HCEC 1CT (cell line): ENCODE data around the gene MYRIP.

Source experiments
- DNase-seq: peaks from one replicate; pipeline ENCODE4 v3.0.0-alpha.2; 2017

The MYRIP gene

DNA sequence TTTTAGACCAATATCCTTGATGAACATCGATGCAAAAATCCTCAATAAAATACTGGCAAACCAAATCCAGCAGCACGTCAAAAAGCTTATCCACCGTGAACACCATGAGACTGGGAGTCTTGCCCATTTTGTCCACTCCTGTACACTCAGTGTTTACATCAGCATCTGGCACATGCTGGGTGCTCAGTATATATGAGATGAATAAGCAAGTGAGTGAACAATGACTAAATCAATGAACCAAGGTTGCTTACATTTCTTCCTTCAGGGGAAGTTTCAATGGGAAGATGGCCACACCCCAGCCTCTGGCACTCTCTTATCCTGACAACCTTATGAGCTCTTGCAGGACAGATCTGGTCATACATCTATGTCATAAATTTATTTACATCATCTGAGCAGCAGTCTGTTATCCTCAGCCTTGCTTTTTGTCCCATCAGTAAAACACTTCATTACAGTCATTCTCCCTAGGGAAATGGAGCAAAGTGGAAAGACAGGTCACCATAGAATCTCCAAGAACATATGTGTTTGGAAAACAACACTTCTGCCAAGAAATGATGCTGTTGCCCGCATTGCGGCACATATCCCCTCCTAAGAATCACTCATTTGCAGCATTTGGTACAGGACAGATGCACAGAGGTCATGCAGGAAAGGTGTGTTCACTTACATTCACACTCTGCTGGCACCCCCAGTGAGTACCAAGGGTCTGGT, 328.3 kb downstream of the MYRIP start:
- DNase-seq, result peak; percentile 47

DNA sequence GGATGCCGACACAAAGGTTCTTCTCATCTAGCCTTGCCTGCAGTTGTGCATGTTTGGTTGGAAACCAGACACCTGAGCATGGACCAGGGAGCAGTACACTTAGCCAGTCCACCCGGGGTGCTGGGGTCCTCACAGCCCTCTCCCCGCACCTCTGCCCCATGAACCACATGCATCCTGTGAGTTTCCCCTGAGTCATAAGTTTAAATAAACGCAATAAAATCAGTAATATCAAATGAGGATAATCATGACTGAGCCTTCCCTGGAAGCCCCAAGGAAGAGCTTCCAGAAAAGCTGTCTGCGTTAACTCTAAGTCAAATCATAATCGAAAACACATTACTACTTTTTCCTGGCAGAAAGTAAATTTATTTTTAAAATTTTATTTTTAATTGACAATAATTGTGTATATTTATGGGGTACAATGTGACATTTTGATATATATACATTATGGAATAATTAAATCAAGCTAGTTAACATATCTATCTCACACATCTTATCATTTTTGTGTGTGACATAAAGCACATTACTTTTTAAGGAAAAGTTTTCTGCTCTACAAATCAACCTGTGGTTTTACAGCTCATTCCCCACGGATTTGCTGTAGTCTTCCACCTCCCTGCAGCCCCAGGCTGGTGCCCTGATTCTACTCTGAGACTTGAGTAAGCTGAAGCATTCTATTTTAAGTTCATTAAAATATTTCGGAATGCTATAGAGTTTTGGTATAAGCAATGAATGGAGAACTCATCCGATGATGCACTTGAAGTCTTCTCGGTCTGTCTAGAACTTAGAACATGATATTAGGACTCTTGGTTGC, 334.1 kb downstream of the MYRIP start:
- no peak for DNase-seq

DNA sequence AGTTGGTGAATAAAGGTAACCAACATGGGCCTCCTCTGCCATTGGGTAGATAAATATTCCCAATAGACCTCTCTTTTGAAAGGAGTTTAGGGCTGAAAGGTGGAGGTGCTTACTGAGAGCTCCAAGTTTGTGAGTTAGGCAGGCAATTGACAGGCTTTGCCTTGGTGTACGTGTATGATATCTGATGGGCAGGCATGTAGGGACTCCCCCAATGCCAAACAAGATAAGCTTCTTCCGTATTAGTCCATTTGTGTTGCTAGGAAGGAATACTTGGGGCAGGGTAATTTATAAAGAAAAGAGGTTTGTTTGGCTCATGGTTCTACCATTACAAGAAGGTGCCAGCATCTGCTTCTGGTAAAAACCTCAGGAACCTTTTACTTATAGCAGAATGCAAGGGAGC, 339.4 kb downstream of the MYRIP start:
- DNase-seq, result no peak

DNA sequence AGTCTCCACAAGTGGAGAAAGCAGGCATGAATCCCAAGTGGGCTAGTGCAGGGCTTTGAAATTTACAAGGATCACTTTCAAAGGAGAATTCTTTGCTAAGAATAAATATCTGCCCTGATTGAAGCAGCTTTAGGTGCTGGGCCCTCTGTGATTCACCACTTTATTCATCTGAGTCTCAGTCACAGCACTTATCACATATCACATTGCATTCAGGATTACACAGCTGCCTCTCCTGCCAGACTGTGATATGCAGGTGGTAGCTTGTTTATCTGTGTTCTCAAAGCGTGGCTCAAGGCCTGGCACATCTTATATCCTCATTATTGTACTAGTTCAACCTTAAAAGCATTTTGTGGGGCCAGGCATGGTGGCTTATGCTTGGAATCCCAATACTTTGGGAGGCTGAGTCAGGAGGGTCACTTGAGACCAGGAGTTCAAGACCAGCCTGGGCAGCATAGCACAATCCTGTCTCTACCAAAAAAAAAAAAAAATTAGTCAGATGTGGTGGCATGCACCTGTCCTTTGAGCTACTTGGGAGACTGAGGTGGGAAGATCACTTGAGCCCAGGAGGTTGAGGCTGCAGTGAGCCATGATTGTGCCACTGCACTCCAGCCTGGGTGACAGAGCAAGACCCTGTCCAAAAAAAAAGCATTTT, 343.2 kb downstream of the MYRIP start:
- no peak for DNase-seq

DNA sequence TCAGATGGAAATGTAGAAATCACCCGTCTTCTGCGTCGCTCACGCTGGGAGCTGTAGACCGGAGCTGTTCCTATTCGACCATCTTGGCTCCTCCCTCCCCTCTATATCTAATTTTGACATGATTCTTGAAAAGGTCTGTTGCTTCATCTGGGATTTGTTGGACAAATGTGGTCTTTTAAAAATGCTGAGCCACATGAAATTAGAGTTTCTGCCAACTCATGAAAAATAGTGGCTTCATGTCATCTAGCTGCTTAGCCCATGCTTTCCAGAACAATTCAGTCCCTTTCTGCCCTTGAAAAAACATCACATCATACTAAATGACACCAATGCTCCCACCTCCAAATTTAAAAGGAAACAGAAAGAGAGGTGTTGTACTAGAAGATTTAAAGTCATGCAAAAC, 351.5 kb downstream of the MYRIP start:
- no peak for DNase-seq

DNA sequence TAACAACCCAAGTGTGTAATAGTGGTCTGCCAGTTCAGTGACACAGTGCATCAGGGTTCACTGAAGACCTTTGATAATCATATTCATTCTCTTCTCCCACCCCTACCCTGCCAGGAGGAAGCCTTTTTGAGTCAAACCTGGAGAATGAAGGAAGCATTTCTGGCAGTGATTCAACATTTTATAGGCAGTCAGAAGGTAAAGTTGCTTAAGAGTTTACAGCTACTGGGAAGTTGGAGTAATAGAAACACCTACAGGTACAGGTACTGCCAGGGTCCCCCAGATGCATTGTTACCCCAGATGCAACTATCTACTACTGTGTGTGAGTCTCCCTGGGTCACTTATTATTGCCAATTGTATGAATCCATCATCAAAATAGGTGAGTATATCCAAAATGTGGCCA, 353.2 kb downstream of the MYRIP start:
- no peak for DNase-seq

DNA sequence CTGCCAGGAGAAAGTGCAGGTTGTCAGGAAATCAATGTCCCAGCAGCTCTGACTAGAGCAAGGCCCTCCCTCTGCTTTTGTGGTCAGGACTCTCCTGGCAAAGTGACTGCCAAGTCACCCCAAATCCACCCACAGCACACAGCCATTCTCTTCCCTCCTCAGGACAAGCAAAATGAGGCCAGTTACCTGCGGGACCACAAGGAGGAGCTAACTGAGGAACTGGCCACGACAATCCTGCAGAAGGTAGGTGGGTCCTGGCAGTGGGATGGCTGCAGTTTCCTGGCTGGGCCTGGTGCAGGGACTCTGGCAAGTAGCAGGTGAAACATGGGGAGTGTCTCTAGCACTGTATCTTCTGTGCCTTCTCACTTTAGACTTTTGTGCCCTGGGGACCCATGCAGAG, 357.6 kb downstream of the MYRIP start:
- DNase-seq, result no peak

DNA sequence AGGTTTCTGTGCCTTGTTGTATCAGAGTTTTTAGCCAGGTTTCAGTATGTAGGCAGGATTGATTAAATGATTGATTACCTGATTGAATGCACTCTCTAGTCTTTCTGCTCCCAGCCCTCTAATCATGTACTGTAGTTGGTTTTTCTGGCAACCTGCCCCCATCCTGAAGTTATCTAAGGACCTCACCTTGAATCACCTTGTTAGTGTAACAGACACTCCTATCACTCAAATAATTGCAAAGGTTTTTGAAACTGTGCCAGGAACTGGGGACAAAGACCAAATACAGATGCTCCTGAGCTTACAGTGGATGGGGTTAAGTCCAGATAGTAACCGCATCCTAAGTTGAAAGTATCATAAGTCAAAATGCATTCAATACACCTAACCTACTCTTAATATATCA, 358.5 kb downstream of the MYRIP start:
- DNase-seq, result no peak

DNA sequence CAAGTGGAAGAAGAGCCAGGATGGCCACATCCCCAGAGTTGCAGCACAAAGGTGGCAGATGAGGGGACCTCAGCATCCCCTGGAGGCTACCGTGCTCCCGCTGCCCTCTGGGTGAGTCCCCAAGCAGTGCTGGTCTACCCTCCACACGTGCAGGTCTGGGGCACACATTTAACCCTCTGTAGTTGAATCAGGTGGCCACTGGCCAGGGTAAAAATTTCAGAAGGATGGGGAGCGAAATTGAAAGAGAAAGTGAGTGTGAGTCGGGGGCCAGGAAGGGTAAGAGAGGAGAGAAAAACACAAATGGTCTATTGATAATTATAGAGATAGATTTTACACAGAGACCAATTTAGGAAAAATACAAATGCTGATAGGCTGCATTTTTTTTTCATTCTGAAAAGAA, 360.6 kb downstream of the MYRIP start:
- DNase-seq, result no peak

DNA sequence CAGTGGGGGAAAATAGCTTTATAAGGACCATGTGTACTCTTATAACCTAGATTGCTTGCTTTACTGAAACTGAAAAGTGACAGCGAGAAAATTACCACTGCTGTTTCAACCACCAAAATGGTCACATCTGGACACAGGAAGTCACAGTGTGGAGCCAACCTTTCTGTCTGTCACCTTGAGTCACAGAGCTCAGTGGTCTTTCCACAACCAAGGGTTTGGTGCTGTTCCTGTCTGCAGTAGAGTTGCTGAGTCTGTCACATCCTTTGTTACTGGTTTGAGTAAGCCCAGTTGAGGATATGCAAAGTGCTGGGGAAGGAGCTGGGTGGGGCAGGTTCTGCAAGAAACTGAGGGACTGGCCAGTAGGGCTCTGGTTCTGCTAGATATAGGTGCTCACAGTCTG, 361.0 kb downstream of the MYRIP start:
- no peak for DNase-seq

DNA sequence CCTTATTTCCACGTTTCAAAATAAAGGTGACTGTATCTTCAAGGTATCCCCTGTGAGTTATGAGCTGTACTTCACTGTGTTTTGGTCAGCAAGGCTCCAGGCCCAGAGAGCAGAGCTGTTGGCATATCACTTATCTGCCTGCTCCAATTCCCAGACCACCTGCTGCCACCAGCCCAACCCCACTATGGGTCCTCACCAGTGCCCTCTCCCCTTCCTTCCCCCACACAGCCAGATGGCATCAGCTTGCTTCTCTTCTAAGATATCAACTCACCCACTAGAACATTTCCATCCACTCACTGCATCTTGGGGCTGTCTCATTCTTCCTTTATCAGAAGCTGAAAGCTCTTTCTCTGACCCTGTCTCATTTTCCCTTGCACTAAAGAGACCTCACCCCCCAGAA, 363.2 kb downstream of the MYRIP start:
- no peak for DNase-seq

DNA sequence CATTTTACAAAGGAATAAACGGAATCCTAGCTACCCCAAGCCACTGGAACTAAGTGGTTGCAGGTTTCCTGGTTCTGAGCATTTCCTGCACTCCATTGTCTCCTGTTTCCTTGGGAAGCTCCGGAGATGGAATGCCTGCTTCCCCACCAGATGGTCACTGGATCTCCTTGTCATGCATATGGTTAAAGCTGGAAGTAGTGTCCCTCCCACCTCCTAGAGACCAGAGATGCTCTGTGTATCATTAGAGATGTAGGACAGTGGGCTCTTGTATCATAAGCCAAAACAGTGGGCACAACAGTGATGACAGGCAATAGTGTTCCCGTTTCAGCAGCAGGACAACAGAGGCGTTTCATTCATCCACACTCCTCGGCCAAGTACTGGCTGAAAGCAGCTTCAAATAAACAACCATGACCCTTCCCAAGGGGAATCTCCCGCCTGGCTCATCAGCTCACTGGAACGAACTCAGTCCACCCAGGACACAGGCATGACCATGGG, 363.9 kb downstream of the MYRIP start:
- no peak for DNase-seq

DNA sequence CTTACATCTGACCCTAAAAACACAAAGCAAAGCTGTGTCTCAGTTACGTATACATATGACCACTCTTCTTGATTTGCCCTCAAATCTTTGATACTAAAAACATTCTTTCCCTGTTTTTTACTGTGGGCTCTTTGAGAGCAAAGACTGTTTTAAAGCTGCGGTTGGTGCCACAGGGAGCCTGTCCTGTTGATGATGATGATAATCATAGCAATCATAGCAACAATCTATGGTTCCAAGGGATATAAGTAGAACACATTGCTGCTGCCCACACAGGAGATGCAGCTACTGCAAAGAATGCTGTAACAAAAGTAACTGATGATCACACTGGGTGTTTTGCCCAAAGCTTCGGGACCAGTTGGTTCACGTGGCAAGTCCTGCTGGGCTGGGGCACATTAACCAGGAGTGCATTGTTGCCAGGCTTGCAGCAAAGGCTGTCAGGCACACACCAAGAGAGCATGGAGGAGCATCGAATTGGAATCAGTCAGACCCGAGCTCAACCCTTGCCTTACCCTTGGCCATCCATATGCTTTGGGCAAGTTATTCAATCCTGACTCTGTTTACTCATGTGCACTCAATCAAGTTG, 368.7 kb downstream of the MYRIP start:
- no peak for DNase-seq

DNA sequence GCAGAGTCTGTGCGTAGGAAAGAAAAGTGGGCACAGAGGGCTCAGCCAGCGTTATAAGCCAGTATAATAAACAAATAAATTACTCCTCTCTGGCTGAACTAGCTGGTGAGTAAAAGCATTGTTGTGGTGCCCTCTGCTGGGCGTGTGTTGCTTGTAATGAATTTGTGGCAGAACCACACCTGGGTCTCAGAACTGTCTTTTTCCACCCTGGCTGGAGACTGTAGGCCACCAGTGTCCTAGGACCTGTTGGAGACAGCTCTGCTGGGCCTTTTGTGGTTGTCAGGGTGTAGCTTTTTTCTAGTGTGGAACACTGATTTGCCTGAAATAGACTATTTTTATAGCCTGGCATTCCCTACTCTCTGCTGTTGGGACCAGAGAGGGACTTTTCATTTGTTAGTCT, 369.6 kb downstream of the MYRIP start:
- peak; percentile 40 for DNase-seq

DNA sequence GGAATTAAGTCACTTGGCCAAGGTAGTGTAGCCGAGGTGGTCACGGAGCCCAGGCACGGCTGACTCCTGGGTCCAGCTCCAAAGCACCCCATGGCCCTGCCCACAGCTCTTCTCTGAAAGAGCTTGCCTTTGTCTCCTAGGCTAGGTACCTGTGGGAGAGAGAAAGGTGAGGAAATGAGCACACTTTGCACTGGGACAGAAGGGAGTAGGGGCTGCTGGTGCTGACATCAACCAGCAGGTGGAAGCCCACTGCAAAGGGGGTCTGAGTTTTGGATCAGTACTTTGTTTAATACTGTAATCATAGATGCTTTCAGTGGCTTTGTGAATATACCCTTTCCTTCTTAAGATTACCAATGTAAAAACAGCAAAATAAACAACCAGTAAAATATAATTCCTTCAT, 371.8 kb downstream of the MYRIP start:
- no peak for DNase-seq

DNA sequence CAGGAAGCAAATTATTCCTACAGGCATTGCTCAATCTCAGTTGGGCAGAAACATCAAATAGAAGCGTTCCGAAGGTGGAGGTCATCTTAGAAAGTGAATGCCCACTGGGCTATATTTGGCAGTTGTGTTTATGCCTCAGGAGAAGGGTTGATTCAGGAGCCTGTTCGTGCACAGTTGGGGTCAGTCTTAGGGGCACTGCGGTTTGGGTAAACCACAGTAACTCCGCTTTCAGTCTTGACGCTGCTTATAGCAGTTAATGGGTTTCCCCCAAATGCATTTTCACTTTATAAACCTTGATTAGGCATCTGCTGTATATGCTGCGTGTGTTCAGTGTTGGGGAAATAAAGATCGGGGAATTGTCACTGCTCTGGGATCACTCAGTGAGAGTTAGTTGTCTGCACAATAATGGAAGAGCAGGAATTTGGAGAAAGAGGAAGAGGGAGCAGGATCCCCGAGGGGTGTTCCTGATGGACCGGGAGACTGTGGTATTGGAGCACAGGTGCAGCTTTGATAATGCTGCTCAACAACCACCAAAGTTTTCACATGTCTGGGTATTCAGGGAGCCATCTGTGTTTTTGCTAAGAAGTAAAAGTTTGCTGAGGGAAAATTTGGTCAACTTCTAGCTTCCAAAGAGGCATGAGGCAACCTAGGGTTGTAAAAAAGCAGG, 375.8 kb downstream of the MYRIP start:
- DNase-seq, result no peak

DNA sequence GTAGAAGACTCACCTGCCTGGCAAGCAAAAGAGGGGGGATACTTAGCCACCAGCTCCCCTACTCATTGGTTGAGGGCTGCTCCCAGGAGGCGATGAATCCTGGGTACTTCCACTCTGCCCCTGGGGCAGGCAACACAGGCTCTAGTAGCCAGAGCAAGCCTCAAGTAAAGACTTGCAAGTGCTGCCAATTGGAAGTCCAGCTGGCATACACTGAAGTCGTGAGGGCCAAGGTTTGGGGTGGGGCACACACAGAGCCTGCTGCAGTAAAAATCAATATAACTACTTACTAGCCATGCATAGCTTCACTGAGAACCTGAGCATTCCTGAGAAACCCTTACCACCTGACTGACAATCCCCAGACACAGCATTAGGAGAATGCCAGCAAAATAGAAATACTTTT, 377.1 kb downstream of the MYRIP start:
- no peak for DNase-seq

DNA sequence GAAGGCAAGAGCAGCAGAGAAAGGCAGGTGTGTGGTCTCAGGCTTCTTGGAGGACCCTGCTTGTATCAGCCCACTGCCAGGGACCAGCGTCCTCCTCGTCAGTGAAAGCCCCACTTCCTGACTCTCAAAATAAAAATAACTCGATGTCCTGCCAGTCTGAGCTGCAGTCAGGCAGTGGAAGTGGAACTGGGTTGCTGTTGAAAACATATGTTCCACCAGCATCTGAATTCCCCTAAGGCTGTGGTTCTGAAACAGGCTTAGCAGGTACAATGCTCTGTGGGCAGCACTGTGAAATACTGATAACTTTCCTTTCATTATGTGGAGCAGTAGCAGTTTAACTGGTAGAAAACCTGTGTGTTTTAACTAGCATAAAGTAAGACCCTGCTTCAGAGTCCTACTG, 378.5 kb downstream of the MYRIP start:
- no peak for DNase-seq

DNA sequence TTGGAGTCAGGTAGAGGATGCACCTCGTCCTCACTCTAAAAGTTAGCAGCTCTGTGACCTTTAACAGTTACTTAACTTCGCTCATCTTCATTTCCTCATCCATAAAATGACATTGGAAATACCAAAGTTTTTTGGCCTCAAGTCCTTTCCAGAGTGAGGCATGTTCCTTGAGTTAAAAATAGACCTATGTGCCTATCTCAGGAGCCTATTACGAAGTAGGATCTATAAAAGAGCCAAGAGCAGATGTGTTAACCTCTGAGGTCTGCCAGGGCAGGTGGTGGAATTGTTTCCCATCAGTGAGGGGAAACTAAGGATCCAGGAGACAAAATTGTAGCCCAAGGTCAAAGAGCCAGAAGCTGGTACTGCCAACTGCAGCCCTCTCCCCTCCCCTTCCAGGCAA, 379.7 kb downstream of the MYRIP start:
- DNase-seq, result no peak

DNA sequence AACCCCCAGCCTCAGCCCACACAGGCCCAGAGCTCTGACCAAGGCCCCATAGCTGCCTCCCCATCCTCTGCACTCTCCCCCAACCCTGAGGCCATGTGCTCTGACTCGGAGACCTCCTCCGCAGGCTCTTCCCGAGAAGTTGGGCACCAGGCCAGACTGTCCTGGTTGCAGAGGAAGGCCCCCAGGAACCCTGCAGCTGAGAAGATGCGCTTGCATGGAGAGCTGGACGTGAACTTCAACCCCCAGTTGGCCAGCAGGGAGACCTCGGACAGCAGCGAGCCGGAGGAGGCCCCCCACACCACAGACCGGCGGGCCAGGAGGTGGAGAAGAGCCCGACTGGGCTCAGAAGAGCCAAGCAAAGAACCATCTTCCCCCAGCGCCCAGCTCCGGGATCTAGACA, 380.6 kb downstream of the MYRIP start:
- no peak for DNase-seq

DNA sequence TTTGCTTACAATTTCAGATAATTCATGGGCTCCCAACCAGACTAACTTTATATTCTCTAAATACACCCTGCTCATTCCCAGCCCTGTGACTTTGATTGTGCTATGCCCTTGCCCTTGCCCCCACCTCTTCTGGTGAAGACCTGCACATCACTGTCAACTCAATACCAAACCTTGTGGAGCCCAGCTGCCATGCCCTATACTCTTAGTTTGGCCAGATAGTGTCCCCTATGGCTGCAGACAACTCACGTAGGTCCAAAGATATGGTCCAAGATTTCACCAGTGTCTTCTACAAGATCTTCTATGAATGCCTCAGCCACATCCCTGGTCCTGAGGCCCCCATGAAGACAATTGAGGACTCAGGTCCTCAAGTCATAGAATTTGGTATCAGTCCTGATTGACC, 381.8 kb downstream of the MYRIP start:
- DNase-seq, result no peak

DNA sequence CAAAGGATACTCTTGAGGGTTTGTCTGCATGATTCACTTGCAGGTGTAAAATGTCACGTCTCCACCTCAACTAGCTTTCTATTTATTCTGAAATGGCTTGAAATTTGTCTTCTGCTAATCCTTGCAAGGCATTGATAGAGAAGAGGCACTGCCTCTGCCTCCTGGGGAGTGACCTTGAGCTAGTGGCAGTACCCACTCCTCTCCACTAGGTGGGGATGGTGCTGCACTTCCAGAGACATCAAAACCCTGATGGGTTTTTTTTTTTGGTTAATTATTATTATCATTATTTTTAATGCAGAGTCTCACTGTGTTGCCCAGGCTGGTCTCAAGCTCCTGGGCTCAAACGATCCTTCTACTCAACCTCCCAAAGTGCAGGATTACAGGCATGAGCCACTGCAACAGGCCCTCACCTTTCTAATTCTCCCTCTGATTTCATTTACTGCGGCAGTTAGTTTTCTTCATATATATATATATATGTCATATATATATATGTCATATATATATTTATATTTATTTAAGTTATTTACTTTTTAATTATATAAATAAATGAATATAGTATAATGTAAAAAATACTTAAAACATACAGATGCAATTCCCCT, 382.5 kb downstream of the MYRIP start:
- peak; percentile 18 for DNase-seq

DNA sequence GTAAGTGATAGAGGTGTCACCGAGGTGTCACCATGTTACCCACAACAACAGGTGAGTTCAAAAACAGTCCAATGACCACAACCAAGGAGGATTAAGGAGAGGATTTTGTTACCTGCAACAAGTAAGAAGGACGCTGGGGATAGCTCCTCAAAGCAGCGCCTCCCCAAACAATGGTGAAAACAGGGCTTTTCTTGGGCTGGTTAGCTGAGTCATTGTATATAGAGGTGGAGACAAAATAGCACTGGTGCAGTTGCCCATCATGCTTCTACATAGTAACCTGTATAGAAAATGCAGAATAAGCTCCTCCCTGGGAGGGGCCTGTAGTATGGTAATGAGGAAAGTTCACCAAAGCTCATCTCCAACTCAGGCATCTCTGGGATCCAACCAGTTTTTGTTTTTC, 383.2 kb downstream of the MYRIP start:
- DNase-seq, result no peak
